SW 1271 (cell line): ENCODE measurements around the gene HARS1.
"Not testable (repeated sequence)": the region's sequence is repeated elsewhere in the genome, so short reads cannot be mapped to it uniquely, and the experiment has no call there.

ENCODE experiments used
- DNase-seq, 2 experiments: peaks; one replicate each; lab custom pipeline; 2025; lab: John Stamatoyannopoulos, UW

HARS1 gene

DNA sequence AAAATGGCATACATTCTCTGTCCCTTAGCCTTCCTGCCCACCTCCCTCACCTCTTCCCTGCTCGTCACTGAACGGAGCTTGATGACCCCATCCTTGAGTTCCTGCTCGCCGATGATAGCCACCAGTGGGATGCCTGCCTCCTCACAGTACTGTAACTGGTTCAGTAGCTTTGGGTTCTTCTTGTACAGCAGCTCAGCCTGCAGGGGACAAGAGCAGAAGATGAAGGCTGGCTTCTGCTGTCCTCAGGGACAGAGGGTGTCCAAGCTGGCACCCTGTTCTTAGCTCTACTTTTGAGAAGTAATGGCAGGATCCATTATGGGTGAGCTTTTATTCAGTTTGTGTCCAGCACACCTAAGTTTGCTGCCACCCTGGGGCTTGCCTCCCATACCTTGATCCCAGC, 16.5 kb downstream of the HARS1 start:
- DNase-seq = no peak

DNA sequence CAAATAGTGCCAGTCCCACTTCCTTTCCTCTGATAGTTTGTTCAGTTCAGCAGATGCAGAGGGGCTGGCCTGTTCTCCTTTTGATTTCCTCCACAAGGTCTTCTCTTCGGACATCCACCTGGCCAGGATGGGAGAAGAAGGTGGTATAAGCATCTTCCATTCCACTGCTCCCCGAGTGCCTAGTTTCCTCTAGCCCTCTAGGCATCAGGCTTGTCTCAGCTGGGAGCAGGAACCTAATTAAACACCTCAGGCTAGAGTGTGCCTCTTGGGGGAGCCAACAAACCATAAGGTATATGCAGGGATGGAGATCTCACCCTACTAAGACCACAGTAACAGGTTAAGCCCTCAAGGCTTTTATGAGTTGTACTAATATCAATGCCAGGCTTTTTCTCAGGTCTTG, 17.0 kb downstream of the HARS1 start:
- DNase-seq = no peak

DNA sequence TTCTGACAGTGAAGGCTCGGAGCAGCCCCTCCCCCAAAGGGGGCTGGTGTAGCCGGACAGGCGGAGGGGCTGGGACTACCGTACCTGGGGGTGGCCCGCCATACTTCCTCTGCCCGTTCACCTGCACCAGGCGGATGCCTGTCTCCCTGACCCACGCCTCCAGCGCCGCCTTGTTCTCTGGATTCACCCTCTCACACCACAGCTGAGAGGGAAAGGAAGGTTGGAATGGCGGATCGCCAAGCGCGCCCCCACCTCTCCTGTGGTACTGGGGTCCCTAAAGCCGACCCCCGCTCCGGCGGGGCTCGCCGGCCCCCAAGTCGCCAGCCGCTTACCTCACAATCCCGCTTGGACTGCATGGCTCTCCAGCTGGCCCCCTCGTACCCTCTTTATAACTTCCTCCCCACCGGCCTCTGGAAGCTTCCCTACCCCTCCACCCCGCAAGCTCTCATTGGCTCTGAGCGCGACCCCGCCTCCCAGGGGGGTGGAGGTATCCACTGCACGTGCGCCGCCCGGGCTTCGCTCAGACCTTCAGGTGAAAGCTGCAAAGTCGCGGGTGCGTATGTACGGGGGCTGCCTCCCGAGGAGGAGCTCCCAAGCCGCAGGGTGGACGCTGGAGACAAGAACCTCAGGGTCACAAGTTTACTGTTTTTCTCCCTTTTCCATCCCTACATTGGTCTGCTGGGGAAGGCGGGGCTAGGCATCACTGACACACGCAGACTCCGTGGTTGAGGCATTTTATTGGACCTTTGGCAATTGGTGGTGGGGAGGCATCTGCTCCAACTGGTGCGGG, 17.8 kb downstream of the HARS1 start, which contains the start of gene DND1:
DND1 (minus strand) TSS at position 390 of the 790 bp plus-strand sequence; CDS start at position 356, 34 bp downstream.
- no peak for DNase-seq

DNA sequence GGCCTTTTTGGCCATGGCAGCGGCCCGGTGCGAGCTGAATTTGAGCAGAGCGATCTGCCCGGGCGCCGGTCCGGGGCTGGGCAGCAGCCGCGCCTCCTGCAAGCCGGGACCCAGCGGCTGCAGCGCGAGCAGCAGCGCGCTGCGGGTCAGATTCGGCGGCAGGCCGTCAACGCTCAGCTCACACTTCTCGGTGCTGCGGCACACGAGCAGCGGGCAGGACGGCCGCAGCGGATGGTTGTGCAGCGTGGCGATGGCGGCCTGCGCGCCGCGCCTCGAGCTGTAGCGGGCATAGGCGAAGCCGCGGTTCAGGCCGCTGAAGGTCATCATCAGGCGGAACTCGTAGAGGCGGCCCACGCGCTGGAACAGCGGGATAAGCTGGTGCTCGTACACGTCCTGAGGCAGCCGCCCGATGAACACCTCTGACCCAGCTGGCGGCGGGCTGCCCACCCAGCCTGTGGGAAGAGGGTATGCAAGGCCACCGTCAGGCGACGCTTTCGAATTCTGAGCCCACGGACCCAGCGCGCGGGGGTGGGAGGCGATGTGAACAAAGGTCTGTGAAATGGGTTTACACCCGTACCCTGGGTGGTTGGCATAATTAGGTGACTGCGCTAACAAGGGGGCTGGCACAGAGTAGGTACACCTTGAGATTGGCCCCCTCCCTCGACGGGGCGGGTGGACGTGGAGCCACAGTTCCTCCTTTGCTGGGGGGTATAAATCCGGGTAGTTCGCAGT, 18.5 kb downstream of the HARS1 start:
- no peak for DNase-seq

DNA sequence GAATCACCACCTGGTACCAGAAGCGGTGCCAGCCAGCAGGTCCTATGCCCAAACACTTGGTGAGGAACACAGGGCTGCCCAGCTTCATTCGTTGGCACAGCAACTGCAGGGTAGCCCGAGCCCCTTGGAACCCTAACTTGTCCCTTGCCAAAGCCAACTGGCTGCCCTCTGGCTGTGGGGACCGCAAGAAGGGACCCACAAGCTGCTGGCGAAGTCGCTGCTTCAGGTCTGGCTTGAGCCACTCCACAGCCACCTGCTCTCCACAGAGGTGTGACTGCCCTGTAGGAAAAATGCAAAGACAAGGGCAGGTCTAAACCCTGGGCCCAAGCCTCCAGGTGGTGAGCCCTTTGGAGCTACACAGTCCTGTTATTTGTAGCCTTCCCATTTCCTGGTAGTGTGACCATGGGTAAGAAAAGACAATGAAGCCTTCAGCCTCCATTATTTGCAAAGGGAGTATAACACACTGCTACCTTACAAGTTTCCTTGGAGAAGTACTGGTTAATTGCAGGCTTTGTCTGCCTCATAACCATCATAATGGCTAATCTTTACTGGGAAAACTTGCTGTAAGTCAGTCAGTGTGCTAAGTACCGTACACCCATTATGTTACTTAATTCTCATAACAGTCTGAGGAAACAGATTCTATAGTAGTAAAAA, 19.6 kb downstream of the HARS1 start:
- no peak for DNase-seq

DNA sequence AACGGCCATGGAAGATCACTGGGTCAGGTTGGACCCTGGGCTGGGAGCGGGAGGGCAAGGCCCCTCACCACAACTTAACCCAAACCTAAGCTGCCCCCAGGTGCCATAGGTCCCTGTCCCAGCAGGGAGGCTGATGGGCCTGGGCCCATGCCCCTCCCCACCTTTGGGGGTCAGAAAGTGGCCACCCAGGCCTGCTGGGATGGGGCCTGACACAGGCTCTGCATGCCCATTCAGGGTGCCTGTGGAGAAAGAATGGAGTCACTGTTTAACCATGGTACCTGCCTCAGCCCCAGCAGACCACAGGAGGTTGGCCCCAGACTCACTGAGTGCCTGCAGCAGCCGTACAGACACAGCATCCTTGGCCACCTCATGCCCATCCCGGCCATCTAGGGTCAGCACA, 20.1 kb downstream of the HARS1 start:
- DNase-seq = not testable (repeated sequence)

DNA sequence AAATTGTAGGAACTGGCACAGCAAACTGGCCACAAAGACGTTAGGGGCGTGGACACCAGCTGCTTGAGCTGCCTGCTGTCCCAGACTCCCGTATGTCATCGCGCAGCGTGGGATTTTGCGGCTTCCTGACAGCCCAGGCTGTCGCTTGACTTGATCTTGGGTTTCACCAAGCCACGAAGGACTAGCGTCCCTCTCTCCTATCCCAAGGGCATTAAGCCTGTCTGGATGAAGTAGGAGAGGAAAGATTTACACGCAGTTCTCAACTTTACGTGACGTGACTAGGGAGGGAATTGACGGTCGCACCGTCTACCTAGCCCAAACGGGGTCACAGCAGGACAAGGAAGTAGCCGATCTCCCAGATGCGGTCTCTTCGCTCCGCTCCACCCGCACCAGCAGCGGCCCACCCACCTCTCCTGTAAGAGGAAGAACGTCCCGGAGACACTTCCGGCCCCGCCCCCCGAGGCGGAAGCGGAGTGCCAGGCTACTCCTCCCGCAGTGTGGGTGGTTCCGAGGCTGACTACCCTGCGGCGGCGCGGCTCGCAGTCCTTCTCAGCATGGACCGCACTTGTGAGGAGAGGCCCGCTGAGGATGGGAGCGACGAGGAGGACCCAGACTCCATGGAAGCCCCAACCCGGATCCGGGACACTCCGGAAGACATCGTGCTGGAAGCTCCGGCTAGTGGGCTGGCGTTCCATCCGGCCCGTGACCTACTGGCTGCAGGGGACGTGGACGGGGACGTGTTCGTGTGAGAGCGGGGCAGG, 26.6 kb downstream of the HARS1 start, which contains the start of gene WDR55:
WDR55 (plus strand) TSS at position 546 of the 761 bp plus-strand sequence; CDS start at position 555, 9 bp downstream.
- DNase-seq = peak; percentile 93 to 96

DNA sequence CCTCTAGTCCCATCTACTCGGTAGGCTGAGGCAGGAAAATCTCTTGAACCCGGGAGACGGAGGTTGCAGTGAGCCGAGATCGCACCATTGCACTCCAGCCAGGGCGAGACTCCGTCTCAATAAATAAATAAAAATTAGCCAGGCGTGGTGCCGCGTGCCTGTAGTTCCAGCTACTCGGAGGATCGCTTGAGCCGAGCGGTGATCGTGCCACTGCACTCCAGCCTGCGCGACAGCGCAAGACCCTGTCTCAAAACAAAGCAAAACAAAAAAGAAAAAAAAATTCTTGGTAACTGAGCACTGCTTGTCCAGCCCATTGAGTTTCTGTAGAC, 27.2 kb downstream of the HARS1 start:
- DNase-seq = no peak

DNA sequence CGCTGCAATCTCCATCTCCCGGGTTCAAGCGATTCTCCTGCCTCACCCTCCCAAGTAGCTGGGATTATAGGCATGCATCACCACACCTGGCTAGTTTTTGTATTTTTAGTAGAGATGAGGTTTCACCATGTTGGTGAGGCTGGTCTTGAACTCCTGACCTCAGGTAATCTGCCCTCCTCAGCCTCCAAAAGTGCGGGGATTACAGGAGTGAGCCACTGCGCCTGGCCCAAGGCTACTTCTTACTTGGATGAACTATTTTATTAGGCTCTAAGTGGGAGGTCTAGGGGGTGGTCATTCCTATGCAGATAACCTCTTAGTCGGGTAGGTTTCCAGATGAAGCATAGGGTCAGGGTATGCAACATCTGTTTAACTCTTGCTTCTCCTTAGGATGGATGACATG, 30.8 kb downstream of the HARS1 start:
- DNase-seq = not testable (repeated sequence)

DNA sequence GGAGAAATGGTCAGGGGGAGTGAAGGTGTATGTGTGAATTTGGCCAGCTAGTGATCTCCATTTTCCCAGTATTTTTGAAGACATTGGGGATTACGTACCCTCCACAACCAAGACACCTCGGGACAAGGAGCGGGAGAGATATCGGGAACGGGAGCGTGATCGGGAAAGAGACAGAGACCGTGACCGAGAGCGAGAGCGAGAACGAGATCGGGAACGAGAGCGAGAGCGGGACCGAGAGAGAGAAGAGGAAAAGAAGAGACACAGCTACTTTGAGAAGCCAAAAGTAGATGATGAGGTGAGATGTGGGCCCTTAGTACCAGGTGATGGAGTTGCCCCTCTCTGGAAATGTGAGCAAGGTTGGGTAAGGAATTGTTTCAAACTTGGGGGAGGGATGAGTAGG, 32.3 kb downstream of the HARS1 start:
- no peak for DNase-seq

DNA sequence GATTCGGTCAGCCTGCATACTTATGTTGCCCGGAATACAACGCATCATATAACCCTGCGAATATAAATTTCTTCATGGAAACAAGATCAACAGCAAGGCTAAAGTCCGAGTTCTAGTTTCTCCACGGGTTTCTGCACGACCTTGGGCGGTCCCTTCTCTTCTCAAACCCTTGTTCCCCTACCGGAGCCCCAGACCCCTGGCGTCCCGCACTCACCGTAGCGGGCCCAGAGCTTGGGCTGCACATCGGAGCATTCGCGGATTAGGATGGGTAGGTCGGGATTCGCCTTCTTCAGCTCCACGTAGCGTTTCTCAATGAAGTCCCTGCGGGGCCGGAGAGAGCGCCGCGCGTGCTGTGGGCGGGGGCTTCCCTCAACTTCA, 44.1 kb downstream of the HARS1 start:
- no peak for DNase-seq

DNA sequence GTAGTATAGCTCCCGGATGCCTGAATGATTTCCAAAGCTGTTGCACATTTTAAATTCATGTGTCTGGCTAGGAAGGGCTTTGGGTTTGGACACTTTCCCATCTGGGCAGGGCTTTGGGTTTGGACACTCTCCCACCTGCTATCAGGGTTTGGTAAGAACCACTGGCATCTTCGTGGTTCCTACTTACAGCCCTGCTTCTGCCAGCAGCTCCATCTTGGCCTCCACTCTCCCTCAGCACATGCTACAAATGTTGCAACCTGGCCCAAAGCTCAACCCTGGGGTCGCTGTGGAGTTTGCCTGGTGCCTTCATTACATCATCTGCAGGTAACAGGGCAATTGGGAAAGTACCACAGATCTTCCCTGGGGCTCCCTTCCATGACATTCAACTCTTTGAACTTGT, 48.5 kb downstream of the HARS1 start:
- no peak for DNase-seq

DNA sequence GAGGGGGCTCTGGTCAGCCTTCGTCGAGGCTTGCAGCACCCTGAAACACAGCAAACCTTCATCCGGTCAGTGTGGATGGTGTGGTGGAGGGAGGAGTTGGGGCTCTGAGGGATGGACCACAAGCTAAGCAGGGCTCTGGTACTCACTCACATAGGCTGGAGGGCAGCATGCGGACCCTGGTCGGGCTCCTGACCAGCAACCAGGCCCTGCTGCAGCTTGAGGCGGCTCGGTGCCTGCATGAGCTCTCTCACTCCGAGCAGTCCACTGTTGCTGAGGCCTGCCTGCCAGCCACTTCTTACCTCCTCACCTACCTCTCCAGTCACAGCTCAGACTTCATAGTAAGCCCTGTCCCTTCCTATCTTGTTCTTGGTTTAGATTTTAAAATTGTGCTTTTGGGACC, 49.5 kb downstream of the HARS1 start:
- no peak for DNase-seq

DNA sequence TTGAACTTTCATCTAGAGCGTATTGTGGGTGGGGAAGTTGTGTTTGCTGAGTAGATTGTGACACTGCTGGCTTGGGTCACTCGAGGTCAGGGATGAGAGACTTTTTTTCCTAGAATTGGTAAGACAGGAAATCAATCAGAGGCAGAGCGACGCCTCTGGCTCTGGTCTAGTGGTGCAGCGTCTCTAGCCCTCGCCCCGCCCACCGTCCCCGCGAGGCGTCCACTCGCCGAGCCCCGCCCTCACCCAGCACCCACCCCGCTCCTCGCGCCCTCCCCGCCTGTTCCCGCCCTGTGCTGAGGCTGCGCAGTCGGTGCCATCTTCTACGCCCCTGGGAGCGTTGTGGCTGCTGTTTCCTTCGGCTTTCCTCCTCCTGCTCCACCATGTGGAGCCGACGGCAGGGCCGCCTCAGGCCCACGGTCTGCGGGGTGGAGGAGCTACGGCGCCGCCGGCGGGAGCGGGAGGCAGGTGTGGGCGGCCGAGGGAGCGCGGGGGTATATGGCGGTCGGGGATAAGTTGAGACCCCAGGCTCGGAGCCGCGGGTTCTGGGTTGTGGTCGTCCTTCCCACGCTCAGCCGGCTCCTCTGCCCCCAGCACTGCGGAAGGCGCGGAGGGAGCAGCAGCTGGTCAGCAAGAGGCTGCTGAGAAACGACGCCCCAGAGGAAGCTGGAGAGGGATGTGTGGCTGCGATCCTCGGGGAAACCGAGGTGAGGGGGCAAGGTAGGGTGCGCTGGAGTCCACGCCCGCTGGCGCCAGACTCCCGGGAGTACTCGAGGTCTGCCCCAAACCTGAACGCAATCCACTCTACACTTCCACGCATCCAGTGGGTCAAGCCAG, 51.8 kb downstream of the HARS1 start, which contains the start of gene TMCO6:
TMCO6 (plus strand) TSS at position 304 of the 834 bp plus-strand sequence; CDS start at position 381, 77 bp downstream.
- DNase-seq = peak; percentile 92 to 97

DNA sequence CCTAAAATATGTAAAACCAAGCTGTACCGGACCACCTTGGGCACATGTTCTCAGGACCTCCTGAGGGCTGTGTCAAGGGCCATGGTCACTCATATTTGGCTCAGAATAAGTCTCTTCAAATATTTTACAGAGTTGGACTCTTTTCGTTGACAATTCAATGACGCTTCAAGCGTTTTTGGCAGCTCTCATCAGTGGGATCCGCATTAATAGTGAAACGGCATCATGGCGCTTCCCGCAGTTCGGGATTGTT, 52.3 kb downstream of the HARS1 start:
- not testable (repeated sequence) for DNase-seq

DNA sequence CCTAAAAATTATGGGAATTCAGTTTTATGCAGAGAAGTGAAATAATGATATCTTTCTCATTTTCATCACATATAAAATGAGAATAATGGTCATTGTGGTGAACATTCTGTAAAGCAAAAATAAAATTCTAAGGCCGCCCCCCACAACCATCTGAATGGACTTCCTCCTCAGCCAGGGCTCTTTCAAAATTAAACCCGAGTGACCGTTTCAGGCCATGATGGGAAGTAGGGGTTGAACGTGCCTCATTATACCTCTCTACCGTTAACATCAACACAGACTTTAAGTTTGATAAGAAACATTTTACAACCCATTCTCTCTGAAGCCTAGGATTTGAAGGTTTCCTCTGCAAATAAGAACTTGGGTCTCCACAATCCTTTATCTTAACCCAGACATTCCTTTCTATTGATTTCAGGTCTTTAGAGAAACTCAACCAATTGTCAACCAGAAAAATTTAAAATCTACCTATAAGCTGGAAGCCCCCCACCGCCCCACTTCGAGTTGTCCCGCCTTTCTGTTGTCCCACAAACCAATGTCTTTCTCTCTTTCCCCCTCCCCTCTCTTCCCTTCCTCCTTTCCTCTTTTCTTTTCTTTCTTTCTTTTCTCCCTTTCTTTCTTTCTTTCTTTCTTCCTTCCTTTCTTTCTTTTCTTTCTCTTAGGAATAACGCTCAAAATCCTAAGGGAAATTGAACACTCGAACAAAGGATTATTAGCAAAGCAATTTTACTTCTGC, 53.6 kb downstream of the HARS1 start:
- no peak for DNase-seq

DNA sequence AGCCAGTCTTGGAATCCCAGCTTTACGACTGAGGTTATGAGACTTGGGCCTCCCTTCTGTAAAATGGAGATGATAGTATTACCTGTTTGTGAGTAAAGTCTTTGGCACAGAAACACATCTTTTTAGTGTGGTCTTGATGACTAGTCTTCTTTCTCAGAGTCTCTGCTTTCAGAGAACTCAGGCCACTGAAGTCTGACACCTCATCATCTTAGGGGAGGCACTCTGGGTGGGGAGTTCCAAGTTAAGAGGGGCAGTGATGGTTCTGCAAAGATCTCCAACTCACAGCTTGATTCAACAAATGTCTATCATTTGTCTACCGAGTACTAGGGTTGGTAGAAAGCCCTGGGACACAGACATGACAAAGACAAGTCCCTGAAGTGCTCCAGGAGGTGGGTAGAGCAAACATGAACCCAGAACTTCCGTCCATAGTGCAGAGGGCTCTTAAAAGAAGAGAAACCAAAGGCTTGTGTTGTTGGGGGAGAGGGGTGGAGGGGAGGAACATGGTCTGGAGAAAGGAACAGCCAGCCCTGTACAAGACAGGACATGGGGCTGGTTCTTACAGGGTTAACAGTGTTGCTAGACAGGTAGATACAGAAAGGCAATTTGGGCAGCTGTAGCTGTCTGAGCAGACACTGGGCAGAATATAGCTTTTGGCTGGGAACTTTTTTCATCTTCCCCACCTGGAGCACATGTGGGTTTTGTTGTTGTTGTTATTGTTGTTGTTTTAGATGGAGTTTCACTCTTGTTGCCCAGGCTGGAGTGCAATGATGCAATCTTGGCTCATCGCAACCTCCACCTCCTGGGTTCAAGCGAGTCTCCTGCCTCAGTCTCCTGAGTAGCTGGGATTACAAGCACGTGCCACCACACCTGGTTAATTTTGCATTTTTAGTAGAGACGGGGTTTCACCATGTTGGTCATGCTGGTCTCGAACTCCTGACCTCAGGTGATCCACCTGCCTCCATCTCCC, 55.6 kb downstream of the HARS1 start:
- DNase-seq = no peak

DNA sequence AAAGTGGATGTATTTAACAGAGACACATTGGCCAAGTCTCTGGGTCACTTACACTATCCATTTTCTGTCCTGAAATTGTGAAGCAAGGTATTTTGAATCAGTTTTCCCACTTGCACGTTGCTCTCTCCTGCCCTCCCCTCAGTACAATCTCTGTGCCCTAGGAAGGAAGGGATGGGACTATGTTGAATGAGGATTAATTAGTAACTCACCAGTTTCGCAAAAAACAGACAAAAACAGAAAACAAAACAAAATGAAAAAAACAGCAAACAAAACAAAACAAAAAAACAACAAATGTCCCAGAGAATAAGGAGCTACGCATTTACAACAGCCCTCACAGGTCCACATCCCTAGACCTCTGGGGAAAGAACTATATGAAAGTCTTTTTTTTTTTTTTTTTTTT, 57.1 kb downstream of the HARS1 start:
- DNase-seq = no peak

DNA sequence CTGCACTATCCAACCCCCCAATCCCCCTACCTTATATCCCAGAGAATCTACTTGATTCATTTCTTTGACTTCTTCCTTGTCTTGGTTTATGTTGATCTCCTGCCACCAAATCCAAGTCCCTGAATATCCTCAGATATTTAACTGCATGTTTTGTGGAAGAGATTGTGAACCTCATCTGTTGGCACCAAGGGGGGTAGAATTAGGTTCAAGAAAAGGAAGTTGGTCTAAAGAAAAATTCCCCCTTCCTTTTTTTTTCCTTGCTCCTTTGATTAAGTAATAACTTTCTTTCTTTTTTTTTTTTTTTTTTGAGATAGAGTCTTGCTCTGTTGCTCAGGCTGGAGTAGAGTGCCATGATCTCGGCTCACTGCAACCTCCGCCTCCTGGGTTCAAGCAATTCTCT, 57.7 kb downstream of the HARS1 start:
- no peak for DNase-seq
